ENCODE data around the gene DDR2.

The DDR2 gene

GRCh38 chr1:162696286-162696862 lies 64.1 kb downstream of the DDR2 start:
- TF ChIP-seq POLR2A (IDR thresholded peaks at IDR 0.05; ENCODE audit: extremely low read depth, insufficient read length) (no peak), MAX (IDR thresholded peaks at IDR 0.05; ENCODE audit: low read depth, low read length) (no peak), MYC (IDR thresholded peaks at IDR 0.05; ENCODE audit: low read depth, low read length) (no peak), CTCF (IDR thresholded peaks at IDR 0.05; ENCODE audit: low read depth, low read length) (no peak)
- no peak overlapping the region for H3K4me3 ChIP-seq (ENCODE audit: low read depth, low read length)
- no peak for DNase-seq (ENCODE audit: low read depth)

- TF ChIP-seq MYC (IDR thresholded peaks at IDR 0.05; ENCODE audit: low read depth, low read length): no peak
- TF ChIP-seq CTCF (IDR thresholded peaks at IDR 0.05; ENCODE audit: low read depth, low read length): no peak
- TF ChIP-seq POLR2A (IDR thresholded peaks at IDR 0.05; ENCODE audit: extremely low read depth, insufficient read length): no peak
- no peak for TF ChIP-seq MAX (IDR thresholded peaks at IDR 0.05; ENCODE audit: low read depth, low read length)
- DNase-seq (ENCODE audit: low read depth): no peak
- no peak overlapping the region for H3K4me3 ChIP-seq (ENCODE audit: low read depth, low read length)
These were observed 65.1 kb downstream of the DDR2 start for GRCh38 chr1:162697140-162697895.

- H3K4me3 ChIP-seq (ENCODE audit: low read depth, low read length): no peak overlapping the region
- no peak for TF ChIP-seq MAX (IDR thresholded peaks at IDR 0.05; ENCODE audit: low read depth, low read length)
- TF ChIP-seq MYC (IDR thresholded peaks at IDR 0.05; ENCODE audit: low read depth, low read length): 0 out of 2 replicates have a peak, but pooled peaks have one; percentile 17
- no peak for TF ChIP-seq CTCF (IDR thresholded peaks at IDR 0.05; ENCODE audit: low read depth, low read length)
- no peak for TF ChIP-seq POLR2A (IDR thresholded peaks at IDR 0.05; ENCODE audit: extremely low read depth, insufficient read length)
- peak; percentile 8 for DNase-seq (ENCODE audit: low read depth)
These were observed 67.1 kb downstream of the DDR2 start for GRCh38 chr1:162699366-162699765.

DNA sequence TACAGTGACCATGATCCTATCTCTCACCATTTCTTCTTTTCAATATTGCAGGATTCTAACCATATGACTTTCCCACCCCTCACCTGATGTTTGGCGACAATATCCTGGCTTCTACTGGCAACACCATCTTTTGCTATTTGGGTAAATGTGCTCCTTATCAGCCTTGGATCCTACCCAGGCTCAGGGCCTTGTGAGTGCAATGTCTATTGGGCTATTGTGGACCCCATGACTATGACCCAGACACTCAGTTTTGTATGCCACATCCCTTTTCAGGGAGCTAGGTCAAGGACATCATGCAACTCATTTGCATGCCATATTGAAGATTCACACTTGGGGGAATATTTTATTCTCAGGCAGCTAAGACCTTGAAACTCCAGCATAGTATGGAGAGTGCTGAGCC lies 67.9 kb downstream of the DDR2 start:
- DNase-seq (ENCODE audit: low read depth): no peak
- no peak for TF ChIP-seq POLR2A (IDR thresholded peaks at IDR 0.05; ENCODE audit: extremely low read depth, insufficient read length)
- no peak for TF ChIP-seq MAX (IDR thresholded peaks at IDR 0.05; ENCODE audit: low read depth, low read length)
- TF ChIP-seq MYC (IDR thresholded peaks at IDR 0.05; ENCODE audit: low read depth, low read length): no peak
- no peak for TF ChIP-seq CTCF (IDR thresholded peaks at IDR 0.05; ENCODE audit: low read depth, low read length)
- H3K4me3 ChIP-seq (ENCODE audit: low read depth, low read length): no peak overlapping the region

DNA sequence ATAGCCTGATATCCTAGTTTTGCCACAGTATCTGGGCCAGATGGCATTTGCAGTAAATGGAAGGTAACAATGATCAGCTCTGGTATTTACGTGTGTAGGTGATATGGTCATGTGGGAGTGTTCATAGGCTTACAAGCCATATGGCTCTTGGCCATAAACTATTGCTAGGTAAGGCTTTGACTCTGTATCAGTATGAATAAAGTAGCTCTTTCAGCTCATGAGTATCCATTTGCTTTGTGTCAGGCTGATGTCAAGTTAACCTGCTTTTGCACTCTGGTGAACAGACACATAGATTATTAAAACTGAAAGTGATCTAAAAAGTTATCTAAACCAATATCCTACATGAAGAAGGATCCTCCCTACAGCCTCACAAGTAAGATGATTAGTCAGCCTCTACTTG lies 69.0 kb downstream of the DDR2 start:
- no peak for DNase-seq (ENCODE audit: low read depth)
- no peak for TF ChIP-seq POLR2A (IDR thresholded peaks at IDR 0.05; ENCODE audit: extremely low read depth, insufficient read length)
- no peak for TF ChIP-seq CTCF (IDR thresholded peaks at IDR 0.05; ENCODE audit: low read depth, low read length)
- no peak for TF ChIP-seq MAX (IDR thresholded peaks at IDR 0.05; ENCODE audit: low read depth, low read length)
- no peak for TF ChIP-seq MYC (IDR thresholded peaks at IDR 0.05; ENCODE audit: low read depth, low read length)
- no peak overlapping the region for H3K4me3 ChIP-seq (ENCODE audit: low read depth, low read length)
